NCI-H2081 (cell line): Measurements from ENCODE around the gene SPACA7.

Experiments
- DNase-seq, 2 experiments: peaks; one replicate each; lab custom pipeline; 2025; lab: John Stamatoyannopoulos, UW

Gene SPACA7

GRCh38 chr13:112465251-112466131 lies 89.3 kb downstream of the SPACA7 start:
- no peak for DNase-seq

- no peak for DNase-seq
Observed at GRCh38 chr13:112466132-112467058, 90.2 kb downstream of the SPACA7 start.

- DNase-seq, result no peak
Observed at GRCh38 chr13:112467236-112467635, 91.1 kb downstream of the SPACA7 start.

- no peak for DNase-seq
Observed at GRCh38 chr13:112468069-112468468, 91.9 kb downstream of the SPACA7 start.

- no peak for DNase-seq
Observed at GRCh38 chr13:112469071-112469745, 93.1 kb downstream of the SPACA7 start.

- DNase-seq, result no peak
Observed at GRCh38 chr13:112473818-112474217, 97.7 kb downstream of the SPACA7 start.

- no peak for DNase-seq
Observed at GRCh38 chr13:112474869-112475268, 98.7 kb downstream of the SPACA7 start.

GRCh38 chr13:112475889-112476288 lies 99.7 kb downstream of the SPACA7 start:
- no peak for DNase-seq

GRCh38 chr13:112477070-112477619 lies 101.0 kb downstream of the SPACA7 start:
- no peak for DNase-seq

GRCh38 chr13:112479389-112479788 lies 103.2 kb downstream of the SPACA7 start:
- DNase-seq, result no peak

GRCh38 chr13:112481458-112481857 lies 105.3 kb downstream of the SPACA7 start:
- DNase-seq, result no peak

- DNase-seq, result no peak
Observed at GRCh38 chr13:112483299-112483698, 107.1 kb downstream of the SPACA7 start.
